GM12875 (cell line): ENCODE results near the gene DIRAS1.

Experiments
- H3K4me3 ChIP-seq: one replicate; pipeline ENCODE4 v1.5.1; 2011; ENCODE audit warnings: low read depth, low read length, control low read depth
- TF ChIP-seq, protein P1 (sequence below): IDR thresholded peaks from 2 replicates; pipeline ENCODE4 v1.5.1; 2011; ENCODE audit warnings: low read depth, mild to moderate bottlenecking, control low read depth, inconsistent platforms, low read length, moderate library complexity, borderline replicate concordance; ENCODE audit not compliant: insufficient read depth

The DIRAS1 gene

GRCh38 chr19:2694196-2694595 is 27.0 kb downstream of the DIRAS1 start:
- no peak overlapping the region for H3K4me3 ChIP-seq
- TF ChIP-seq, protein P1, sequence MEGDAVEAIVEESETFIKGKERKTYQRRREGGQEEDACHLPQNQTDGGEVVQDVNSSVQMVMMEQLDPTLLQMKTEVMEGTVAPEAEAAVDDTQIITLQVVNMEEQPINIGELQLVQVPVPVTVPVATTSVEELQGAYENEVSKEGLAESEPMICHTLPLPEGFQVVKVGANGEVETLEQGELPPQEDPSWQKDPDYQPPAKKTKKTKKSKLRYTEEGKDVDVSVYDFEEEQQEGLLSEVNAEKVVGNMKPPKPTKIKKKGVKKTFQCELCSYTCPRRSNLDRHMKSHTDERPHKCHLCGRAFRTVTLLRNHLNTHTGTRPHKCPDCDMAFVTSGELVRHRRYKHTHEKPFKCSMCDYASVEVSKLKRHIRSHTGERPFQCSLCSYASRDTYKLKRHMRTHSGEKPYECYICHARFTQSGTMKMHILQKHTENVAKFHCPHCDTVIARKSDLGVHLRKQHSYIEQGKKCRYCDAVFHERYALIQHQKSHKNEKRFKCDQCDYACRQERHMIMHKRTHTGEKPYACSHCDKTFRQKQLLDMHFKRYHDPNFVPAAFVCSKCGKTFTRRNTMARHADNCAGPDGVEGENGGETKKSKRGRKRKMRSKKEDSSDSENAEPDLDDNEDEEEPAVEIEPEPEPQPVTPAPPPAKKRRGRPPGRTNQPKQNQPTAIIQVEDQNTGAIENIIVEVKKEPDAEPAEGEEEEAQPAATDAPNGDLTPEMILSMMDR, result no peak

- TF ChIP-seq, protein P1, result no peak
- H3K4me3 ChIP-seq, result no peak overlapping the region
Observed at GRCh38 chr19:2693492-2694160, 27.5 kb downstream of the DIRAS1 start.

DNA sequence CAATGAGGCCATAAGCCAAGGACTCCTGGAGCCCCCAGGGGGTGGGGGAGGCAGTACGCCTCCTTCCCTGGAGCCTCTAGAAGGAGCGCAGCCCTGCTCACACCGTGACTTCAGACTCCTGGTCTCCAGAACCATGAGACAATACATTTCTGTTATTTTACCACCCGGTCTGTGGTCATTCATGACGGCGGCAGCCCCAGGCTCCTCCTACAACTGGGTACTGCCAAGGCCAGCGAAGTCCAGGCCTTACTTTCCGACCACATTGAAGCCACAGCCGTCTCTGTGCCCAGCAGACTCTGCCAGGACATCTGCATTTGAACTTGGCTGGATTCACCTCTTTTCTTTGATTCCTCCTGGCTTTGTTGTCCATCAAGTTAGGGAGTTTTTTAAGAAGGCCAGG is 29.2 kb downstream of the DIRAS1 start:
- no peak overlapping the region for H3K4me3 ChIP-seq
- TF ChIP-seq, protein P1, result no peak

GRCh38 chr19:2690856-2691255 is 30.3 kb downstream of the DIRAS1 start:
- TF ChIP-seq, protein P1, result no peak
- no peak overlapping the region for H3K4me3 ChIP-seq

DNA sequence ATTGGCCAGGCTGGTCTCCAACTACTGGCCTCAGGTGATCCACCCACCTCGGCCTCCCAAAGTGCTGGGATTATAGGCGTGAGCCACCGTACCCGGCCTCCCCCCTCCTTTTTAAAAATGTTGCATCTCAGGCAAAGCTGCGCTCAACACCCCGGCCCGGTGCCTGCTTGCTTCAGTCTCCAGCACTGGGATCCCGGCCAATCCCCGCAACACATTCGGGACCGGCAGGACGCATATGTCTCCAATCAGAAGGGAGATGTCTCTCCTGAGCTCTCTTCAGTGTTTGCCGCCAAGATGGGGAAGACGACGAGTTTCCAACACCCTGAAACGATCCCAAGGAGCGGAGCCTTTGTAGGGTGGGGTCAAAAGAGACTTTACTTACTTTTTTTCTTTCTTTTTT is 34.8 kb downstream of the DIRAS1 start:
- H3K4me3 ChIP-seq, result no peak overlapping the region
- TF ChIP-seq, protein P1, result no peak

- TF ChIP-seq, protein P1, result no peak
- no peak overlapping the region for H3K4me3 ChIP-seq
Observed at GRCh38 chr19:2685204-2685704, 35.9 kb downstream of the DIRAS1 start.

DNA sequence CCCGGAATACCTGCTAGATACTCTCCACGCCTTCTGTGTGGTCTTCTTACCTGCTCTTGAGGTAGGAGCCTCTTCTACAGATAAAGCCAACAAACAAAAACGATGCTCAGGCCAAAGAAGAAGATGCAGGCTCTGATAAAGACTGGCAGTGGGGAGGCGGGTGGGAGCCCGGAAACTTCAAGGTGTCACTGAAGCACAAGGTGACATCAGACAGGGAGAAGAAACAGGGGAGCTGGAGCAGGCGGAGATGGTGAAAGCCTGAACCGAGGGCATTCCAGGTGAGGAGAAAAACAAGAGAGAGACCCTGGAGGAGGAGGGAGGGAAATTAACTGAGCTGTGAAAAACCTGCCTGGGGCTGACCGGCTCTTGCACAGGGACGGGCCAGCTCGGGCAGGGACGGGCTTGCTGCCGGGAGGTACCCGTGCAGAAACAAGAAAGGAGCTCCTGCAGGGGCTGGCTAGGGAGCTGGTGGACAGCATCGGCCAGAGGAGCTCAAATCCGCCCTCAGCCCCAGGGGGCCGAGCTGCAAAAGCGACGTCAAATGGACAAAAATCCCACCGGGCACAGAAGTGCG is 37.7 kb downstream of the DIRAS1 start:
- TF ChIP-seq, protein P1, result no peak
- H3K4me3 ChIP-seq, result no peak overlapping the region
